ENCODE results near the gene AP2A2. TPM values are rescaled to one million over a fixed set of nuclear protein-coding genes. Genes with fewer than 3 reads are reported as not detected.
A peak's percentile ranks its signal among the peaks of the same experiment; 100 is the strongest.

The AP2A2 gene
- polyA plus RNA-seq, 1 donor from 2014 or later = 7.1 TPM

- Mint-ChIP-seq H3K36me3 (no peaks in the 10 kb centered on the region), H3K27me3 (peaks cover 3% of the 10 kb centered on the region), H3K27ac (no peak overlapping the region), H3K4me1 (no peaks in the 10 kb centered on the region), H3K4me3 (no peak overlapping the region), H3K9me3 (no peaks in the 10 kb centered on the region)
Observed at GRCh38 chr11:1037506-1038055, 111.9 kb downstream of the AP2A2 start.

GRCh38 chr11:1038361-1038760, 112.7 kb downstream of the AP2A2 start:
- peak overlapping the region in 1 of 4 donors; percentile 33 for H3K4me3 Mint-ChIP-seq
- no peaks in the 10 kb centered on the region for H3K9me3 Mint-ChIP-seq
- no peaks in the 10 kb centered on the region for H3K36me3 Mint-ChIP-seq
- no peaks in the 10 kb centered on the region for H3K4me1 Mint-ChIP-seq
- no peak overlapping the region for H3K27ac Mint-ChIP-seq
- H3K27me3 Mint-ChIP-seq = peaks cover 3% of the 10 kb centered on the region

- Mint-ChIP-seq H3K9me3 (no peaks in the 10 kb centered on the region), H3K27ac (no peak overlapping the region), H3K4me1 (peaks cover 0 to under 1% (median 0%) of the 10 kb centered on the region in 3 donors), H3K36me3 (no peaks in the 10 kb centered on the region), H3K27me3 (peaks cover 7% of the 10 kb centered on the region), H3K4me3 (no peak overlapping the region)
Observed at GRCh38 chr11:1038921-1039320, 113.3 kb downstream of the AP2A2 start.

GRCh38 chr11:1039481-1040427, 114.1 kb downstream of the AP2A2 start:
- Mint-ChIP-seq H3K27ac (no peak overlapping the region), H3K27me3 (peaks cover 8% of the 10 kb centered on the region), H3K4me1 (peaks cover 0 to 2% (median 0%) of the 10 kb centered on the region in 3 donors), H3K36me3 (no peaks in the 10 kb centered on the region), H3K9me3 (peaks cover 0 to under 1% (median 0%) of the 10 kb centered on the region in 3 donors), H3K4me3 (no peak overlapping the region)

- Mint-ChIP-seq H3K9me3 (peaks cover 0 to 5% (median 0%) of the 10 kb centered on the region in 3 donors), H3K4me1 (peaks cover 0 to 2% (median 0%) of the 10 kb centered on the region in 3 donors), H3K4me3 (no peak overlapping the region), H3K27ac (no peak overlapping the region), H3K36me3 (no peaks in the 10 kb centered on the region), H3K27me3 (peaks cover 9% of the 10 kb centered on the region)
Observed at GRCh38 chr11:1040428-1041148, 114.9 kb downstream of the AP2A2 start.

GRCh38 chr11:1041149-1041467, 115.4 kb downstream of the AP2A2 start:
- Mint-ChIP-seq H3K9me3 (peaks cover 0 to 5% (median 0%) of the 10 kb centered on the region in 3 donors), H3K4me1 (peaks cover 0 to 2% (median 0%) of the 10 kb centered on the region in 3 donors), H3K4me3 (no peak overlapping the region), H3K36me3 (no peaks in the 10 kb centered on the region), H3K27ac (no peak overlapping the region), H3K27me3 (peaks cover 10% of the 10 kb centered on the region)

- Mint-ChIP-seq H3K27ac (no peak overlapping the region), H3K9me3 (peaks cover 0 to 5% (median 0%) of the 10 kb centered on the region in 3 donors)
Observed at GRCh38 chr11:1041471-1041870, 115.8 kb downstream of the AP2A2 start.

GRCh38 chr11:1041936-1042608, 116.4 kb downstream of the AP2A2 start:
- no peaks in the 10 kb centered on the region for H3K36me3 Mint-ChIP-seq
- no peak overlapping the region for H3K4me3 Mint-ChIP-seq
- peaks cover 0 to 5% (median 0%) of the 10 kb centered on the region in 3 donors for H3K9me3 Mint-ChIP-seq
- H3K4me1 Mint-ChIP-seq = peaks cover 0 to 2% (median 0%) of the 10 kb centered on the region in 3 donors
- no peak overlapping the region for H3K27ac Mint-ChIP-seq
- peaks cover 14% of the 10 kb centered on the region for H3K27me3 Mint-ChIP-seq

More at GRCh38 chr11:1041471-1041870, 115.8 kb downstream of the AP2A2 start:
- peaks cover 11% of the 10 kb centered on the region for H3K27me3 Mint-ChIP-seq
- no peaks in the 10 kb centered on the region for H3K36me3 Mint-ChIP-seq
- H3K4me1 Mint-ChIP-seq = peaks cover 0 to 2% (median 0%) of the 10 kb centered on the region in 3 donors
- no peak overlapping the region for H3K4me3 Mint-ChIP-seq

GRCh38 chr11:1042626-1043562, 117.2 kb downstream of the AP2A2 start:
- Mint-ChIP-seq H3K9me3 (peaks cover 0 to 5% (median 0%) of the 10 kb centered on the region in 3 donors), H3K27ac (no peak overlapping the region), H3K27me3 (peaks cover 16% of the 10 kb centered on the region), H3K4me3 (no peak overlapping the region), H3K36me3 (no peaks in the 10 kb centered on the region), H3K4me1 (peaks cover 0 to 2% (median 0%) of the 10 kb centered on the region in 3 donors)

GRCh38 chr11:1043563-1044096, 118.0 kb downstream of the AP2A2 start:
- Mint-ChIP-seq H3K27ac (no peak overlapping the region), H3K9me3 (peaks cover 0 to 5% (median 0%) of the 10 kb centered on the region in 3 donors), H3K36me3 (no peaks in the 10 kb centered on the region), H3K4me3 (no peak overlapping the region), H3K27me3 (peaks cover 16% of the 10 kb centered on the region), H3K4me1 (peaks cover 0 to 2% (median 0%) of the 10 kb centered on the region in 3 donors)

GRCh38 chr11:1044160-1044559, 118.5 kb downstream of the AP2A2 start:
- Mint-ChIP-seq H3K36me3 (no peaks in the 10 kb centered on the region), H3K9me3 (peaks cover 0 to 5% (median 0%) of the 10 kb centered on the region in 3 donors), H3K4me3 (no peak overlapping the region), H3K27ac (no peak overlapping the region), H3K27me3 (peaks cover 16% of the 10 kb centered on the region), H3K4me1 (peaks cover 0 to 2% (median 0%) of the 10 kb centered on the region in 3 donors)

- peaks cover 0 to 2% (median 2%) of the 10 kb centered on the region in 3 donors for H3K4me1 Mint-ChIP-seq
- H3K27ac Mint-ChIP-seq = no peak overlapping the region
- H3K4me3 Mint-ChIP-seq = no peak overlapping the region
- H3K9me3 Mint-ChIP-seq = peaks cover 0 to 5% (median 0%) of the 10 kb centered on the region in 3 donors
- H3K36me3 Mint-ChIP-seq = no peaks in the 10 kb centered on the region
- peaks cover 15% of the 10 kb centered on the region for H3K27me3 Mint-ChIP-seq
Observed at GRCh38 chr11:1047595-1048156, 122.0 kb downstream of the AP2A2 start.

GRCh38 chr11:1048375-1049070, 122.9 kb downstream of the AP2A2 start:
- H3K36me3 Mint-ChIP-seq = no peaks in the 10 kb centered on the region

More at GRCh38 chr11:1048375-1049070, 122.9 kb downstream of the AP2A2 start:
- Mint-ChIP-seq H3K4me1 (peaks cover 0 to 2% (median 2%) of the 10 kb centered on the region in 3 donors), H3K4me3 (no peak overlapping the region), H3K27ac (no peak overlapping the region), H3K9me3 (peaks cover 0 to 5% (median 0%) of the 10 kb centered on the region in 3 donors), H3K27me3 (peaks cover 15% of the 10 kb centered on the region)

All from IgD-negative memory B cell (primary cell).